Muscle of back (tissue), 13 donors: ENCODE data around the gene FAM89A. TPM values are rescaled to one million over a fixed set of nuclear protein-coding genes. Genes with fewer than 3 reads are reported as not detected.
A peak's percentile ranks its signal among the peaks of the same experiment; 100 is the strongest.

Experiments used
- DNase-seq, 3 donors: peaks; one replicate each; pipeline versions ENCODE4 v3.0.0 to v3.0.0-alpha.2; 2013
- long read RNA-seq, 9 donors: transcript quantifications; one replicate each; lab custom pipeline, GENCODE V29; 2026
- polyA plus RNA-seq, 10 donors: library from polyadenylated mRNA; unstranded; fragments of 120-200 nt; gene quantifications; one replicate each; pipeline ENCODE4 v1.2.1, GENCODE V29; 2013; ENCODE audit not compliant: insufficient read length in 10 of 10

FAM89A gene
- 10 to 100 TPM in 2 of 10 donors, 1 to 10 TPM in 8; 7.0 to 12.1 (median 8.3) TPM for polyA plus RNA-seq
- long read RNA-seq, donor 1, transcript FAM89A-201 (2 exons, 1,495 nt), result major isoform, 6 of 6 reads
- long read RNA-seq, donor 1, partial matches to known transcripts, result 0 of 6 reads
- long read RNA-seq, donor 1, other reads (novel, unspliced or antisense), result 0 of 6 reads
- long read RNA-seq, donor 2, partial matches to known transcripts, result 0 of 1 reads
- long read RNA-seq, donor 2, other reads (novel, unspliced or antisense), result 0 of 1 reads
- long read RNA-seq, donor 3, result 0 reads
- long read RNA-seq, donor 4, transcript FAM89A-201 (2 exons, 1,495 nt), result major isoform, 6 of 7 reads
- long read RNA-seq, donor 4, partial matches to known transcripts, result 0 of 7 reads
- long read RNA-seq, donor 4, other reads (novel, unspliced or antisense), result 0 of 7 reads
- long read RNA-seq, donor 5, transcript FAM89A-201 (2 exons, 1,495 nt), result major isoform, 10 of 10 reads
- long read RNA-seq, donor 5, partial matches to known transcripts, result 0 of 10 reads
- long read RNA-seq, donor 5, other reads (novel, unspliced or antisense), result 0 of 10 reads
- long read RNA-seq, donor 6, transcript FAM89A-201 (2 exons, 1,495 nt), result major isoform, 5 of 5 reads
- long read RNA-seq, donor 6, partial matches to known transcripts, result 0 of 5 reads
- long read RNA-seq, donor 6, other reads (novel, unspliced or antisense), result 0 of 5 reads
- long read RNA-seq, donor 7, transcript FAM89A-201 (2 exons, 1,495 nt), result major isoform, 7 of 7 reads
- long read RNA-seq, donor 7, partial matches to known transcripts, result 0 of 7 reads
- long read RNA-seq, donor 7, other reads (novel, unspliced or antisense), result 0 of 7 reads
- long read RNA-seq, donor 8, transcript FAM89A-201 (2 exons, 1,495 nt), result major isoform, 5 of 5 reads
- long read RNA-seq, donor 8, partial matches to known transcripts, result 0 of 5 reads
- long read RNA-seq, donor 8, other reads (novel, unspliced or antisense), result 0 of 5 reads
- long read RNA-seq, donor 9, partial matches to known transcripts, result 0 of 1 reads
- long read RNA-seq, donor 9, other reads (novel, unspliced or antisense), result 0 of 1 reads

- DNase-seq, result peak; percentile 18 to 58 (median 52)
Observed at GRCh38 chr1:231040019-231040799, at the start of gene FAM89A. Gene FAM89A, minus strand, starts transcription at chr1:231040254. Its CDS starts 43 bp downstream, at chr1:231040211.

- DNase-seq, result no peak
Observed at GRCh38 chr1:231084353-231084752, 44.3 kb upstream of the FAM89A start.

- no peak for DNase-seq
Observed at GRCh38 chr1:231079163-231079562, 39.1 kb upstream of the FAM89A start.

GRCh38 chr1:231078250-231078649, 38.2 kb upstream of the FAM89A start:
- no peak for DNase-seq

- DNase-seq, result no peak
Observed at GRCh38 chr1:231076802-231077201, 36.7 kb upstream of the FAM89A start.

GRCh38 chr1:231075497-231075896, 35.4 kb upstream of the FAM89A start:
- no peak for DNase-seq

- no peak for DNase-seq
Observed at GRCh38 chr1:231075020-231075419, 35.0 kb upstream of the FAM89A start.

- DNase-seq, result no peak
Observed at GRCh38 chr1:231074046-231074445, 34.0 kb upstream of the FAM89A start.

GRCh38 chr1:231073331-231073730, 33.3 kb upstream of the FAM89A start:
- no peak for DNase-seq

- DNase-seq, result no peak
Observed at GRCh38 chr1:231072502-231073094, 32.5 kb upstream of the FAM89A start.

GRCh38 chr1:231072041-231072440, 32.0 kb upstream of the FAM89A start:
- DNase-seq, result no peak

GRCh38 chr1:231070758-231071444, 30.8 kb upstream of the FAM89A start:
- peak; percentile 32 to 64 (median 34) for DNase-seq

- no peak for DNase-seq
Observed at GRCh38 chr1:231069333-231069732, 29.3 kb upstream of the FAM89A start.

GRCh38 chr1:231068762-231069161, 28.7 kb upstream of the FAM89A start:
- no peak for DNase-seq

- DNase-seq, result no peak
Observed at GRCh38 chr1:231065510-231066241, 25.6 kb upstream of the FAM89A start.

- DNase-seq, result no peak
Observed at GRCh38 chr1:231064418-231064817, 24.4 kb upstream of the FAM89A start.

GRCh38 chr1:231063331-231063730, 23.3 kb upstream of the FAM89A start:
- DNase-seq, result no peak

- DNase-seq, result peak in 1 of 3 donors; percentile 13
Observed at GRCh38 chr1:231062500-231063270, 22.6 kb upstream of the FAM89A start.
